Ectodermal cell (in vitro differentiated cells): ENCODE results near the gene GAA.

Experiments
- H3K27ac ChIP-seq: 2 replicates; pipeline ENCODE4 v1.7.0; 2013; ENCODE audit warnings: mild to moderate bottlenecking, low read depth, low read length; ENCODE audit not compliant: insufficient read depth, poor library complexity, severe bottlenecking
- H3K27me3 ChIP-seq: 2 replicates; pipeline ENCODE4 v1.7.0; 2013; ENCODE audit warnings: mild to moderate bottlenecking, low read length; ENCODE audit not compliant: insufficient read depth, control insufficient read depth, poor library complexity, severe bottlenecking
- H3K36me3 ChIP-seq: one replicate; pipeline ENCODE4 v1.7.0; 2013; ENCODE audit warnings: low read length; ENCODE audit not compliant: control insufficient read depth, insufficient read depth
- H3K4me1 ChIP-seq: one replicate; pipeline ENCODE4 v1.7.0; 2013; ENCODE audit warnings: low read length; ENCODE audit not compliant: control insufficient read depth, insufficient read depth
- H3K4me3 ChIP-seq: 2 replicates; pipeline ENCODE4 v1.7.0; 2013; ENCODE audit warnings: low read depth, low read length, control low read depth; ENCODE audit not compliant: insufficient read depth
- H3K9me3 ChIP-seq: 2 replicates; pipeline ENCODE4 v1.7.0; 2013; ENCODE audit warnings: mild to moderate bottlenecking, low read length, moderate library complexity; ENCODE audit not compliant: control insufficient read depth
- WGBS, 2 experiments: methylation state at CpG; one replicate each; pipeline ENCODE4 v1.1.7; 2013; ENCODE audit warnings: missing lambda C conversion rate in 2 of 2; 5-methylcytosine and 5-hydroxymethylcytosine counted together

Gene GAA

GRCh38 chr17:80160536-80160935 lies 59.2 kb downstream of the GAA start:
- H3K27ac ChIP-seq, result no peak overlapping the region
- no peaks in the 10 kb centered on the region for H3K27me3 ChIP-seq
- 8 to 9% methylated on average over 3 of the region's 3 CpGs for WGBS, 2 experiments
- no peaks in the 10 kb centered on the region for H3K4me1 ChIP-seq
- no peak overlapping the region for H3K4me3 ChIP-seq
- H3K36me3 ChIP-seq, result no peaks in the 10 kb centered on the region
- no peaks in the 10 kb centered on the region for H3K9me3 ChIP-seq

- H3K27ac ChIP-seq, result no peak overlapping the region
- WGBS, 2 experiments, result 93% methylated on average over 4 of the region's 4 CpGs
- H3K27me3 ChIP-seq, result no peaks in the 10 kb centered on the region
- no peaks in the 10 kb centered on the region for H3K36me3 ChIP-seq
- H3K4me1 ChIP-seq, result no peaks in the 10 kb centered on the region
- H3K4me3 ChIP-seq, result no peak overlapping the region
- H3K9me3 ChIP-seq, result no peaks in the 10 kb centered on the region
Observed at GRCh38 chr17:80163336-80163735, 62.0 kb downstream of the GAA start.

DNA sequence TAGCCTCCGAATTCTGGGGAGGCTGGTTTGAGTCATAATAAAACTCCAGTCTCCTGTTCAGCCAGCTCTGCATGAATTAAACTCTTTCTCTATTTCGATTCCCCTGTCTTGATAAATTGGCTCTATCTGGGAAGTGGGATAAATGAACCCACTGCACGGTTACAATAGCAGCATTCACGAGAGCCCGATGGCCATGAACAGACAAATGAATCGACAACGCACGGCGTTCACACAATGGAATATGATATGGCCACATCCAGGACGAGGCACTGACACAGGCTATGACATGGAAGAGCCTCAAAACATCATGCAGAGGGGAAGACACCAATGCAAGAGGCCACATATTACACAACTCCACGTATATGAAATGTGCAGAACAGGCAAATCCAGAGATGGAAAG lies 62.8 kb downstream of the GAA start:
- no peak overlapping the region for H3K4me3 ChIP-seq
- H3K4me1 ChIP-seq, result no peaks in the 10 kb centered on the region
- H3K9me3 ChIP-seq, result no peaks in the 10 kb centered on the region
- WGBS, 2 experiments, result 84 to 87% methylated on average over 11 of the region's 11 CpGs
- H3K27me3 ChIP-seq, result no peaks in the 10 kb centered on the region
- no peaks in the 10 kb centered on the region for H3K36me3 ChIP-seq
- no peak overlapping the region for H3K27ac ChIP-seq

GRCh38 chr17:80166446-80166845 lies 65.1 kb downstream of the GAA start:
- Histone ChIP-seq H3K4me3 (no peak overlapping the region), H3K27ac (no peak overlapping the region), H3K36me3 (no peaks in the 10 kb centered on the region), H3K27me3 (no peaks in the 10 kb centered on the region), H3K4me1 (no peaks in the 10 kb centered on the region), H3K9me3 (no peaks in the 10 kb centered on the region)
- WGBS, 2 experiments, result 90 to 92% methylated on average over 6 of the region's 6 CpGs

- no peak overlapping the region for H3K27ac ChIP-seq
- no peaks in the 10 kb centered on the region for H3K36me3 ChIP-seq
- no peaks in the 10 kb centered on the region for H3K4me1 ChIP-seq
- no peaks in the 10 kb centered on the region for H3K27me3 ChIP-seq
- no peak overlapping the region for H3K4me3 ChIP-seq
- 83 to 87% methylated on average over 5 of the region's 5 CpGs for WGBS, 2 experiments
- no peaks in the 10 kb centered on the region for H3K9me3 ChIP-seq
Observed at GRCh38 chr17:80168371-80168770, 67.0 kb downstream of the GAA start.

- WGBS, 2 experiments, result 94 to 96% methylated on average over 5 of the region's 5 CpGs
- Histone ChIP-seq H3K9me3 (no peaks in the 10 kb centered on the region), H3K4me1 (no peaks in the 10 kb centered on the region), H3K27me3 (no peaks in the 10 kb centered on the region), H3K4me3 (no peak overlapping the region), H3K36me3 (no peaks in the 10 kb centered on the region), H3K27ac (no peak overlapping the region)
Observed at GRCh38 chr17:80169107-80169506, 67.7 kb downstream of the GAA start.
